ENCODE measurements around the gene UNC5C. TPM values are rescaled to one million over a fixed set of nuclear protein-coding genes. Genes with fewer than 3 reads are reported as not detected.

UNC5C gene
- total and polyA plus RNA-seq, 2 donors from 2014 or later: 0.84 to 3.1 TPM

DNA sequence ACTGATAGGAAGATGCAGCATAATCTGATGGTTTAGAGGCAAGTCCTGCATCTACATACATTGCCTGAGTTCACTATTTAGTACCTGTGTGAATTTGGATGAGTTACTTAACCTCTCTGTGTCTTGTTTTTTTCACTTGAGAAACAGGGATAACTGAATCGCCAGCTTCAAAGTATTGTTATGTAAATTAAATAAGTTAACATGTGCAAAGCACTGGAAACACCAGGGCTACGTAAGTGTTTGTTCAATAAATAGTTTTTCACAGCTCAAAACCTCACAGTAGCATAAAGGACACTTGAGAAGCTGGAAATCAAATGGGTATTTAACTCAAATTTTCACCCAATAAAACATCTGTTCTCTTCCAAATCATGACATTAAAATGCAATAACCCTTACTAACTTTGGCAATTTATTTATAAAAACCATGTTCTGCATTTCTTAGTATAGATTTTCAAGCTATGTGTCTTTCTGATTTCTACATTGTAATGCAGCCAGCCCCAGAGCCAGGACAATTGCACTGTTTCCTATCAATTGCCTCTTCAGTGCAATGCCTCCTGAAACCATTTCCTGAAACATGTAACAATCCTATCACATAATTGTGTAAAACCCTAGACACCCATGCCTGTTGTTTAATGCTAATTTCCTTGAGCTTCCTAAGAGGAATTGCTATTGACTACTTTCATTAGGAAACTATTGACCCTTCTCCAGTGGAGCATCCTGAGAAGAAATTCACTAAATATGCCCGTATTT is 177.1 kb downstream of the UNC5C start:
- intact Hi-C loops (cut with DNase I): no loop called here
- H3K27me3 ChIP-seq (ENCODE audit: control insufficient read depth, insufficient read depth, low read length): no peaks in the 10 kb centered on the region
- no peak overlapping the region for H3K27ac ChIP-seq (ENCODE audit: low read depth in 2 of 2, low read length in 2 of 2)
- no peaks in the 10 kb centered on the region for H3K9me3 ChIP-seq (ENCODE audit: control insufficient read depth in 2 of 3, insufficient read depth in 1 of 3, low read length in 3 of 3)
- no peak overlapping the region for H3K9ac ChIP-seq (ENCODE audit: low read length in 3 of 3)
- no peaks in the 10 kb centered on the region for H3K4me1 ChIP-seq (ENCODE audit: control insufficient read depth in 2 of 3, insufficient read depth in 2 of 3, low read depth in 1 of 3, low read length in 3 of 3)
- no peak overlapping the region for H3K4me3 ChIP-seq (ENCODE audit: low read length in 3 of 3)
- no peak for DNase-seq
- TF ChIP-seq, protein P1, sequence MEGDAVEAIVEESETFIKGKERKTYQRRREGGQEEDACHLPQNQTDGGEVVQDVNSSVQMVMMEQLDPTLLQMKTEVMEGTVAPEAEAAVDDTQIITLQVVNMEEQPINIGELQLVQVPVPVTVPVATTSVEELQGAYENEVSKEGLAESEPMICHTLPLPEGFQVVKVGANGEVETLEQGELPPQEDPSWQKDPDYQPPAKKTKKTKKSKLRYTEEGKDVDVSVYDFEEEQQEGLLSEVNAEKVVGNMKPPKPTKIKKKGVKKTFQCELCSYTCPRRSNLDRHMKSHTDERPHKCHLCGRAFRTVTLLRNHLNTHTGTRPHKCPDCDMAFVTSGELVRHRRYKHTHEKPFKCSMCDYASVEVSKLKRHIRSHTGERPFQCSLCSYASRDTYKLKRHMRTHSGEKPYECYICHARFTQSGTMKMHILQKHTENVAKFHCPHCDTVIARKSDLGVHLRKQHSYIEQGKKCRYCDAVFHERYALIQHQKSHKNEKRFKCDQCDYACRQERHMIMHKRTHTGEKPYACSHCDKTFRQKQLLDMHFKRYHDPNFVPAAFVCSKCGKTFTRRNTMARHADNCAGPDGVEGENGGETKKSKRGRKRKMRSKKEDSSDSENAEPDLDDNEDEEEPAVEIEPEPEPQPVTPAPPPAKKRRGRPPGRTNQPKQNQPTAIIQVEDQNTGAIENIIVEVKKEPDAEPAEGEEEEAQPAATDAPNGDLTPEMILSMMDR (IDR thresholded peaks at IDR 0.05; ENCODE audit: borderline replicate concordance, extremely low read depth, insufficient read depth): no peak
- H3K36me3 ChIP-seq (ENCODE audit: control insufficient read depth in 2 of 3, insufficient read depth in 3 of 3, low read length in 3 of 3): no peaks in the 10 kb centered on the region
- no peak for FAIRE-seq

DNA sequence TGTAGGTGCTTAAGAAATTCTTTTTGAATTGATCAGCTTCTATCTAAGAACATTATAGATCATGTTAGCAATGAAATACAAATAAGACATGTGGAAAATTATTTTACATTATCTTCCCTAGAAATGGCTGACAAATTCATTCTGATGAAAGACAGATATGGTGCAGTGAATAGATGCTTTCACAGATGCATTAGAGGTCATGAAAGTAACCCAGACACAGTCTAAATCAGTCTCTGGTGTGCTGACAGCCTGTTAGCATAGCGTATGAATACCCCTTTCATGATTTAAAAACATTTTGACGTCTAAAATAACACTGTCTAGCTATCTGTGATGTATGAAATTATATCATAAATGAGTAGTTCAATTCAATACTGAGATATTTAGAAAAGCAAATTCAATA is 180.9 kb downstream of the UNC5C start:
- no peaks in the 10 kb centered on the region for H3K27me3 ChIP-seq (ENCODE audit: control insufficient read depth, insufficient read depth, low read length)
- no peaks in the 10 kb centered on the region for H3K9me3 ChIP-seq (ENCODE audit: control insufficient read depth in 2 of 3, insufficient read depth in 1 of 3, low read length in 3 of 3)
- no peak for FAIRE-seq
- no peak overlapping the region for H3K27ac ChIP-seq (ENCODE audit: low read depth in 2 of 2, low read length in 2 of 2)
- no peak overlapping the region for H3K4me3 ChIP-seq (ENCODE audit: low read length in 3 of 3)
- no peaks in the 10 kb centered on the region for H3K36me3 ChIP-seq (ENCODE audit: control insufficient read depth in 2 of 3, insufficient read depth in 3 of 3, low read length in 3 of 3)
- TF ChIP-seq, protein P1 (IDR thresholded peaks at IDR 0.05; ENCODE audit: borderline replicate concordance, extremely low read depth, insufficient read depth): no peak
- intact Hi-C loops (cut with DNase I): no loop called here
- peaks cover 0 to 4% (median 2%) of the 10 kb centered on the region in 3 donors for H3K4me1 ChIP-seq (ENCODE audit: control insufficient read depth in 2 of 3, insufficient read depth in 2 of 3, low read depth in 1 of 3, low read length in 3 of 3)
- no peak for DNase-seq
- H3K9ac ChIP-seq (ENCODE audit: low read length in 3 of 3): no peak overlapping the region

DNA sequence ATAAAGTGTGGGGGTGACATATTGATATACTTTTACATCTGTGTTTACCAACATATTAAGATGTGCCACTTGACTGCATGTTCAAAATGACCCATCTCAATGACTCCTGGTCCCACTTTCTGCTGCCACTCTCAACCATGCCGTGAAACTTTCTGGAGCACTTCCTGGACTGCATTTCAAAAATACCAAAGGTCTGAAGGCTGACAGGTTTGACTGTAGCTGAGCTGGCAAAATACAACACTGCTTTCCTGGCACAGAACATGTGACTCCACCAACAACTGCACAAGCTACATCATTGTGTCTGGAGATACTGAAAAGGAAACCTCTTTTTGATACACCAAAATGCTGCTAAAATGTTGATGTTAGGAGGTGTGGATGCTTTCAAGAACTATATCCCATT is 184.8 kb downstream of the UNC5C start:
- intact Hi-C loops (cut with DNase I): no loop called here
- H3K27ac ChIP-seq (ENCODE audit: low read depth in 2 of 2, low read length in 2 of 2): no peak overlapping the region
- TF ChIP-seq, protein P1 (IDR thresholded peaks at IDR 0.05; ENCODE audit: borderline replicate concordance, extremely low read depth, insufficient read depth): no peak
- H3K4me1 ChIP-seq (ENCODE audit: control insufficient read depth in 2 of 3, insufficient read depth in 2 of 3, low read depth in 1 of 3, low read length in 3 of 3): peaks cover 2 to 6% (median 4%) of the 10 kb centered on the region in 3 donors
- no peaks in the 10 kb centered on the region for H3K9me3 ChIP-seq (ENCODE audit: control insufficient read depth in 2 of 3, insufficient read depth in 1 of 3, low read length in 3 of 3)
- no peak for FAIRE-seq
- no peaks in the 10 kb centered on the region for H3K27me3 ChIP-seq (ENCODE audit: control insufficient read depth, insufficient read depth, low read length)
- H3K4me3 ChIP-seq (ENCODE audit: low read length in 3 of 3): no peak overlapping the region
- no peaks in the 10 kb centered on the region for H3K36me3 ChIP-seq (ENCODE audit: control insufficient read depth in 2 of 3, insufficient read depth in 3 of 3, low read length in 3 of 3)
- no peak overlapping the region for H3K9ac ChIP-seq (ENCODE audit: low read length in 3 of 3)
- DNase-seq: peak in 1 of 5 donors; percentile 45
